Endothelial cell of umbilical vein (primary cell): ENCODE results near the gene TMEM270. TPM values are rescaled to one million over a fixed set of nuclear protein-coding genes. Genes with fewer than 3 reads are reported as not detected.

Source experiments
- BruUV-seq: library from RNA; stranded (reverse); fragments of 400-500 nt; replicated peaks from 2 replicates; lab custom pipeline; 2021; lab: Mats Ljungman, UMichigan
- CTCF ChIA-PET: fragments of 300-600, 350-600 bp; sonication (Branson Sonifier 250); formaldehyde crosslinking; loops from one replicate; lab custom pipeline; 2021; ENCODE audit warnings: antibody characterized with exemption, inconsistent platforms; lab: Charles Lee
- POLR2A ChIA-PET: fragments of 300-600, 350-600 bp; sonication (Branson Sonifier 250); formaldehyde crosslinking; loops from one replicate; lab custom pipeline; 2021; ENCODE audit warnings: antibody characterized with exemption, inconsistent platforms; lab: Charles Lee
- DNase-seq: peaks from one replicate; pipeline ENCODE4 v3.0.0-alpha.2; 2011; ENCODE audit warnings: low read depth, low spot score
- FAIRE-seq: peaks from 2 replicates; lab custom pipeline; 2011; peaks lifted over from hg19 to GRCh38; lab: Jason Lieb, UNC
- H2AFZ ChIP-seq: 2 replicates; pipeline ENCODE4 v1.6.0; 2012; ENCODE audit warnings: low read depth, low read length, control low read depth, inconsistent platforms
- H3K27ac ChIP-seq: 2 replicates; pipeline ENCODE4 v1.5.1; 2011; ENCODE audit warnings: low read depth, mild to moderate bottlenecking, control low read depth, low read length, moderate library complexity; ENCODE audit not compliant: insufficient read depth
- H3K27me3 ChIP-seq, 2 experiments: 2 replicates each; pipeline versions ENCODE4 v1.6.0 to v1.6.1; 2011; ENCODE audit warnings: low read length in 2 of 2, mixed read lengths in 1 of 2; ENCODE audit not compliant: control insufficient read depth in 2 of 2, insufficient read depth in 2 of 2
- H3K36me3 ChIP-seq, 2 experiments: 2 replicates in 1 of 2; 3 replicates in 1 of 2; pipeline ENCODE4 v1.5.1; 2011; ENCODE audit warnings: low read length in 2 of 2, mild to moderate bottlenecking in 1 of 2, moderate library complexity in 1 of 2; ENCODE audit not compliant: control insufficient read depth in 2 of 2, insufficient read depth in 2 of 2; ENCODE audit errors: extremely low read depth in 1 of 2
- H3K4me1 ChIP-seq: 3 replicates; pipeline ENCODE4 v1.5.1; 2011; ENCODE audit warnings: mild to moderate bottlenecking, low read length; ENCODE audit not compliant: control insufficient read depth, insufficient read depth; ENCODE audit errors: extremely low read depth
- H3K4me2 ChIP-seq: 2 replicates; pipeline ENCODE4 v1.6.1; 2011; ENCODE audit warnings: low read length, control low read depth, mixed read lengths; ENCODE audit not compliant: insufficient read depth
- H3K4me3 ChIP-seq, 3 experiments: fragments of 200-600 bp in 1 of 3; sonication (generic), shearing (Covaris generic) in 1 of 3; replicated peaks in 1 of 3; 2 replicates each; pipeline ENCODE4 v1.5.1; 2011 to 2016; ENCODE audit warnings: control low read depth in 3 of 3, low read length in 3 of 3, mild to moderate bottlenecking in 2 of 3, inconsistent platforms in 1 of 3, low read depth in 1 of 3, moderate library complexity in 1 of 3; ENCODE audit not compliant: insufficient read depth in 1 of 3
- H3K79me2 ChIP-seq: 2 replicates; pipeline ENCODE4 v1.6.0; 2012; ENCODE audit warnings: low read length, inconsistent platforms; ENCODE audit not compliant: control insufficient read depth, insufficient read depth
- H3K9ac ChIP-seq: replicated peaks from 2 replicates; pipeline ENCODE3; 2011; ENCODE audit warnings: low read length, control low read depth; ENCODE audit not compliant: insufficient read depth; ENCODE audit errors: extremely low read depth
- H3K9me1 ChIP-seq: replicated peaks from 3 replicates; pipeline ENCODE4 v1.6.0; 2011; ENCODE audit warnings: mild to moderate bottlenecking, low read length; ENCODE audit not compliant: control insufficient read depth, insufficient read depth; ENCODE audit errors: extremely low read depth
- H3K9me3 ChIP-seq: replicated peaks from 2 replicates; pipeline ENCODE4 v1.5.1; 2012; ENCODE audit warnings: low read length, inconsistent platforms; ENCODE audit not compliant: control insufficient read depth, insufficient read depth
- H4K20me1 ChIP-seq: replicated peaks from 2 replicates; pipeline ENCODE3; 2011; ENCODE audit warnings: mild to moderate bottlenecking, low read length; ENCODE audit not compliant: control insufficient read depth, insufficient read depth; ENCODE audit errors: extremely low read depth
- EZH2 ChIP-seq: IDR thresholded peaks from 2 replicates; pipeline ENCODE4 v1.6.1; 2012; ENCODE audit warnings: borderline replicate concordance, low read depth, mild to moderate bottlenecking, moderate library complexity, low read length, inconsistent platforms; ENCODE audit not compliant: severe bottlenecking
- FOS ChIP-seq: IDR thresholded peaks from 2 replicates; pipeline ENCODE4 v1.6.1; 2011; ENCODE audit warnings: mild to moderate bottlenecking, low read length, moderate library complexity, borderline replicate concordance; ENCODE audit not compliant: insufficient read depth
- GATA2 ChIP-seq: IDR thresholded peaks from 2 replicates; pipeline ENCODE4 v1.7.0; 2011; ENCODE audit warnings: low read depth, mild to moderate bottlenecking, moderate library complexity, mixed read lengths, low read length; ENCODE audit not compliant: insufficient read length, insufficient read depth
- JUN ChIP-seq: IDR thresholded peaks from 2 replicates; pipeline ENCODE4 v1.6.1; 2011; ENCODE audit warnings: borderline replicate concordance, low read depth; ENCODE audit not compliant: insufficient read length, insufficient read depth
- MYC ChIP-seq: IDR thresholded peaks from one replicate; pipeline ENCODE4 v1.6.1; 2011; ENCODE audit warnings: mild to moderate bottlenecking, low read depth, low read length
- POLR2A ChIP-seq: IDR thresholded peaks from 2 replicates; pipeline ENCODE4 v1.6.1; 2012; ENCODE audit warnings: low read depth, mild to moderate bottlenecking, control low read depth, low read length
- POLR2AphosphoS5 ChIP-seq: IDR thresholded peaks from 2 replicates; pipeline ENCODE4 v1.6.1; 2012; ENCODE audit warnings: low read depth, mild to moderate bottlenecking, control low read depth, low read length, moderate library complexity; ENCODE audit not compliant: insufficient read depth
- dilution Hi-C: fragments of 300-500 bp; cut with MboI; formaldehyde crosslinking; loops from one replicate; pipeline ENCODE4 v1.15.0; 2019; ENCODE audit warnings: low sequenced_read_pairs; ENCODE audit not compliant: extremely low pct_ligation_motif_present
- intact Hi-C: fragments of 100-400 bp; cut with micrococcal nuclease; formaldehyde crosslinking; loops from one replicate; pipeline ENCODE4 v1.10.0; 2022
- polyA plus RNA-seq, 4 experiments: library from polyadenylated mRNA; depleted of rRNA in 3 of 4; stranded (reverse) in 3 of 4; unstranded in 1 of 4; fragments of >200 nt; gene quantifications; 2 replicates each; pipeline versions ENCODE4 v1.2.1 to v1.2.3, GENCODE V29; 2011 to 2012; ENCODE audit warnings: missing spikeins in 1 of 4
- total RNA-seq: library from RNA; stranded (reverse); gene quantifications from 2 replicates; pipeline ENCODE4 v1.2.3, GENCODE V29; 2021
- TF ChIP-seq, protein P1 (sequence below), 2 donors: IDR thresholded peaks; 1 replicate in 1 of 2; 2 replicates in 1 of 2; pipeline ENCODE4 v1.5.1; 2011; ENCODE audit warnings: low read length in 2 of 2, mild to moderate bottlenecking in 2 of 2, moderate library complexity in 2 of 2, control low read depth in 1 of 2, inconsistent platforms in 1 of 2, low read depth in 1 of 2; ENCODE audit not compliant: insufficient read depth in 1 of 2; ENCODE audit errors: extremely low read depth in 1 of 2
- TF ChIP-seq, protein P2 (sequence below): IDR thresholded peaks from 2 replicates; pipeline ENCODE4 v1.6.1; 2011; ENCODE audit not compliant: insufficient read depth, insufficient read length

The TMEM270 gene
- total and polyA plus RNA-seq, 2 donors (not counting 3 experiments of a cell fraction or from before 2014, with no cell fraction given) = not detected

GRCh38 chr7:73890555-73891147 lies 29.7 kb downstream of the TMEM270 start:
- Histone ChIP-seq H3K27ac (no peak overlapping the region), H3K27me3 (no peaks in the 10 kb centered on the region), H3K4me1 (peaks cover 9% of the 10 kb centered on the region), H4K20me1 (no peaks in the 10 kb centered on the region), H3K9me3 (no peaks in the 10 kb centered on the region), H2AFZ (no peak overlapping the region), H3K4me2 (no peak overlapping the region), H3K4me3 (no peak overlapping the region), H3K9me1 (no peaks in the 10 kb centered on the region), H3K9ac (no peak overlapping the region), H3K79me2 (no peaks in the 10 kb centered on the region), H3K36me3 (no peaks in the 10 kb centered on the region)
- intact Hi-C loops (no loop called here), dilution Hi-C loops (no loop called here)
- BruUV-seq = no TSS peak
- no peak for TF ChIP-seq JUN
- TF ChIP-seq MYC = no peak
- no peak for TF ChIP-seq POLR2AphosphoS5
- TF ChIP-seq, protein P1, sequence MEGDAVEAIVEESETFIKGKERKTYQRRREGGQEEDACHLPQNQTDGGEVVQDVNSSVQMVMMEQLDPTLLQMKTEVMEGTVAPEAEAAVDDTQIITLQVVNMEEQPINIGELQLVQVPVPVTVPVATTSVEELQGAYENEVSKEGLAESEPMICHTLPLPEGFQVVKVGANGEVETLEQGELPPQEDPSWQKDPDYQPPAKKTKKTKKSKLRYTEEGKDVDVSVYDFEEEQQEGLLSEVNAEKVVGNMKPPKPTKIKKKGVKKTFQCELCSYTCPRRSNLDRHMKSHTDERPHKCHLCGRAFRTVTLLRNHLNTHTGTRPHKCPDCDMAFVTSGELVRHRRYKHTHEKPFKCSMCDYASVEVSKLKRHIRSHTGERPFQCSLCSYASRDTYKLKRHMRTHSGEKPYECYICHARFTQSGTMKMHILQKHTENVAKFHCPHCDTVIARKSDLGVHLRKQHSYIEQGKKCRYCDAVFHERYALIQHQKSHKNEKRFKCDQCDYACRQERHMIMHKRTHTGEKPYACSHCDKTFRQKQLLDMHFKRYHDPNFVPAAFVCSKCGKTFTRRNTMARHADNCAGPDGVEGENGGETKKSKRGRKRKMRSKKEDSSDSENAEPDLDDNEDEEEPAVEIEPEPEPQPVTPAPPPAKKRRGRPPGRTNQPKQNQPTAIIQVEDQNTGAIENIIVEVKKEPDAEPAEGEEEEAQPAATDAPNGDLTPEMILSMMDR (IDR thresholded peaks at IDR 0.05; ENCODE audit: extremely low read depth in 1 of 2, insufficient read depth in 1 of 2, low read depth in 1 of 2, low read length in 2 of 2) = no peak
- TF ChIP-seq FOS = no peak
- TF ChIP-seq GATA2 = no peak
- TF ChIP-seq, protein P2, sequence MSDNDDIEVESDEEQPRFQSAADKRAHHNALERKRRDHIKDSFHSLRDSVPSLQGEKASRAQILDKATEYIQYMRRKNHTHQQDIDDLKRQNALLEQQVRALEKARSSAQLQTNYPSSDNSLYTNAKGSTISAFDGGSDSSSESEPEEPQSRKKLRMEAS = no peak
- no peak for TF ChIP-seq POLR2A
- no peak for TF ChIP-seq EZH2
- CTCF ChIA-PET = interaction anchor here (0.7 to 3.0 kb wide), 2 partner anchors 9 to 136 kb away, joined by 3 to 20 read pairs; no protein-coding TSS in a partner anchor
- FAIRE-seq (no peak), DNase-seq (no peak)
- POLR2A ChIA-PET = no interaction called here
